ENCODE results near the gene CRYBG3.

CRYBG3 gene

GRCh38 chr3:97839944-97840343 lies 18.1 kb downstream of the CRYBG3 start:
- FAIRE-seq = no peak

- no peak for FAIRE-seq
These were observed 19.5 kb downstream of the CRYBG3 start for GRCh38 chr3:97841304-97841703.

- FAIRE-seq = no peak
These were observed 20.1 kb downstream of the CRYBG3 start for GRCh38 chr3:97841956-97842355.

- FAIRE-seq = no peak
These were observed 27.0 kb downstream of the CRYBG3 start for GRCh38 chr3:97848779-97849178.

GRCh38 chr3:97857401-97857800 lies 35.6 kb downstream of the CRYBG3 start:
- no peak for FAIRE-seq

GRCh38 chr3:97860364-97860763 lies 38.6 kb downstream of the CRYBG3 start:
- no peak for FAIRE-seq

GRCh38 chr3:97862582-97862981 lies 40.8 kb downstream of the CRYBG3 start:
- no peak for FAIRE-seq

GRCh38 chr3:97863031-97863430 lies 41.2 kb downstream of the CRYBG3 start:
- no peak for FAIRE-seq

- FAIRE-seq = no peak
These were observed 42.0 kb downstream of the CRYBG3 start for GRCh38 chr3:97863775-97864174.

GRCh38 chr3:97871186-97871585 lies 49.4 kb downstream of the CRYBG3 start:
- no peak for FAIRE-seq

- FAIRE-seq = no peak
These were observed 50.2 kb downstream of the CRYBG3 start for GRCh38 chr3:97871801-97872524.

GRCh38 chr3:97872525-97873042 lies 50.8 kb downstream of the CRYBG3 start:
- no peak for FAIRE-seq

GRCh38 chr3:97880267-97880666 lies 58.5 kb downstream of the CRYBG3 start:
- FAIRE-seq = no peak

- no peak for FAIRE-seq
These were observed 61.3 kb downstream of the CRYBG3 start for GRCh38 chr3:97882975-97883598.

- FAIRE-seq = no peak
These were observed 61.9 kb downstream of the CRYBG3 start for GRCh38 chr3:97883736-97884135.

- no peak for FAIRE-seq
These were observed 62.8 kb downstream of the CRYBG3 start for GRCh38 chr3:97884586-97885123.

GRCh38 chr3:97885931-97886824 lies 64.4 kb downstream of the CRYBG3 start:
- no peak for FAIRE-seq

- no peak for FAIRE-seq
These were observed 68.0 kb downstream of the CRYBG3 start for GRCh38 chr3:97889814-97890213.

GRCh38 chr3:97892852-97893251 lies 71.0 kb downstream of the CRYBG3 start:
- no peak for FAIRE-seq

- FAIRE-seq = no peak
These were observed 73.4 kb downstream of the CRYBG3 start for GRCh38 chr3:97895216-97895615.

GRCh38 chr3:97896129-97896528 lies 74.3 kb downstream of the CRYBG3 start:
- no peak for FAIRE-seq

- no peak for FAIRE-seq
These were observed 74.7 kb downstream of the CRYBG3 start for GRCh38 chr3:97896547-97896946.

- FAIRE-seq = no peak
These were observed 77.5 kb downstream of the CRYBG3 start for GRCh38 chr3:97899331-97899730.
